ENCODE measurements around the gene ZSCAN31. TPM values are rescaled to one million over a fixed set of nuclear protein-coding genes. Genes with fewer than 3 reads are reported as not detected.

Gene ZSCAN31
- polyA plus RNA-seq, 2 donors, result 5.5 to 9.2 TPM

- WGBS, 2 donors, result 84 to 85% methylated on average over 10 of the region's 10 CpGs
- Histone ChIP-seq H3K9me3 (ENCODE audit: control insufficient read depth in 2 of 2, insufficient read depth in 1 of 2, low read depth in 1 of 2, low read length in 1 of 2) (no peaks in the 10 kb centered on the region), H3K4me1 (ENCODE audit: control insufficient read depth in 2 of 2, insufficient read depth in 2 of 2, low read length in 1 of 2) (peaks cover 5 to 17% of the 10 kb centered on the region in 2 donors), H3K27me3 (ENCODE audit: control insufficient read depth in 1 of 2, insufficient read depth in 2 of 2, low read length in 2 of 2) (no peaks in the 10 kb centered on the region), H3K36me3 (ENCODE audit: control insufficient read depth in 2 of 2, insufficient read depth in 2 of 2, low read length in 1 of 2) (peaks cover 0 to 2% of the 10 kb centered on the region in 2 donors), H3K27ac (ENCODE audit: low read depth in 2 of 2, low read length in 1 of 2) (peak overlapping the region; percentile 83 to 93), H3K4me3 (ENCODE audit: low read depth in 1 of 2, low read length in 2 of 2) (no peak overlapping the region)
Observed at GRCh38 chr6:28354688-28355554, 19.0 kb upstream of the ZSCAN31 start.

- 43 to 59% methylated on average over 11 of the region's 11 CpGs for WGBS, 2 donors
- H3K4me3 ChIP-seq (ENCODE audit: low read depth in 1 of 2, low read length in 2 of 2), result peak overlapping the region; percentile 32 to 33
Observed at GRCh38 chr6:28353981-28354676, 18.2 kb upstream of the ZSCAN31 start.

GRCh38 chr6:28353356-28353755, 17.4 kb upstream of the ZSCAN31 start:
- H3K27me3 ChIP-seq (ENCODE audit: control insufficient read depth in 1 of 2, insufficient read depth in 2 of 2, low read length in 2 of 2), result no peaks in the 10 kb centered on the region
- peaks cover 5 to 17% of the 10 kb centered on the region in 2 donors for H3K4me1 ChIP-seq (ENCODE audit: control insufficient read depth in 2 of 2, insufficient read depth in 2 of 2, low read length in 1 of 2)
- H3K27ac ChIP-seq (ENCODE audit: low read depth in 2 of 2, low read length in 1 of 2), result peak overlapping the region; percentile 83 to 93
- no peaks in the 10 kb centered on the region for H3K9me3 ChIP-seq (ENCODE audit: control insufficient read depth in 2 of 2, insufficient read depth in 1 of 2, low read depth in 1 of 2, low read length in 1 of 2)
- H3K4me3 ChIP-seq (ENCODE audit: low read depth in 1 of 2, low read length in 2 of 2), result peak overlapping the region; percentile 28 to 33
- 63 to 72% methylated on average over 3 of the region's 3 CpGs for WGBS, 2 donors
- H3K36me3 ChIP-seq (ENCODE audit: control insufficient read depth in 2 of 2, insufficient read depth in 2 of 2, low read length in 1 of 2), result no peaks in the 10 kb centered on the region

More at GRCh38 chr6:28353981-28354676, 18.2 kb upstream of the ZSCAN31 start:
- Histone ChIP-seq H3K36me3 (ENCODE audit: control insufficient read depth in 2 of 2, insufficient read depth in 2 of 2, low read length in 1 of 2) (no peaks in the 10 kb centered on the region), H3K27ac (ENCODE audit: low read depth in 2 of 2, low read length in 1 of 2) (peak overlapping the region; percentile 83 to 93), H3K27me3 (ENCODE audit: control insufficient read depth in 1 of 2, insufficient read depth in 2 of 2, low read length in 2 of 2) (no peaks in the 10 kb centered on the region), H3K4me1 (ENCODE audit: control insufficient read depth in 2 of 2, insufficient read depth in 2 of 2, low read length in 1 of 2) (peaks cover 5 to 17% of the 10 kb centered on the region in 2 donors), H3K9me3 (ENCODE audit: control insufficient read depth in 2 of 2, insufficient read depth in 1 of 2, low read depth in 1 of 2, low read length in 1 of 2) (no peaks in the 10 kb centered on the region)

- no peak overlapping the region for H3K27ac ChIP-seq (ENCODE audit: low read depth in 2 of 2, low read length in 1 of 2)
- no peaks in the 10 kb centered on the region for H3K9me3 ChIP-seq (ENCODE audit: control insufficient read depth in 2 of 2, insufficient read depth in 1 of 2, low read depth in 1 of 2, low read length in 1 of 2)
- H3K4me1 ChIP-seq (ENCODE audit: control insufficient read depth in 2 of 2, insufficient read depth in 2 of 2, low read length in 1 of 2), result peaks cover 1 to 13% of the 10 kb centered on the region in 2 donors
- 53 to 68% methylated on average over 2 of the region's 2 CpGs for WGBS, 2 donors
- H3K36me3 ChIP-seq (ENCODE audit: control insufficient read depth in 2 of 2, insufficient read depth in 2 of 2, low read length in 1 of 2), result no peaks in the 10 kb centered on the region
- no peaks in the 10 kb centered on the region for H3K27me3 ChIP-seq (ENCODE audit: control insufficient read depth in 1 of 2, insufficient read depth in 2 of 2, low read length in 2 of 2)
- H3K4me3 ChIP-seq (ENCODE audit: low read depth in 1 of 2, low read length in 2 of 2), result no peak overlapping the region
Observed at GRCh38 chr6:28351493-28351925, 15.6 kb upstream of the ZSCAN31 start.

GRCh38 chr6:28351087-28351486, 15.1 kb upstream of the ZSCAN31 start:
- Histone ChIP-seq H3K27me3 (ENCODE audit: control insufficient read depth in 1 of 2, insufficient read depth in 2 of 2, low read length in 2 of 2) (no peaks in the 10 kb centered on the region), H3K4me1 (ENCODE audit: control insufficient read depth in 2 of 2, insufficient read depth in 2 of 2, low read length in 1 of 2) (peaks cover 0 to 10% of the 10 kb centered on the region in 2 donors), H3K36me3 (ENCODE audit: control insufficient read depth in 2 of 2, insufficient read depth in 2 of 2, low read length in 1 of 2) (no peaks in the 10 kb centered on the region), H3K9me3 (ENCODE audit: control insufficient read depth in 2 of 2, insufficient read depth in 1 of 2, low read depth in 1 of 2, low read length in 1 of 2) (no peaks in the 10 kb centered on the region), H3K27ac (ENCODE audit: low read depth in 2 of 2, low read length in 1 of 2) (peak overlapping the region in 1 of 2 donors; percentile 58), H3K4me3 (ENCODE audit: low read depth in 1 of 2, low read length in 2 of 2) (peak overlapping the region in 1 of 2 donors; percentile 99)
- WGBS, 2 donors, result 54 to 70% methylated on average over 2 of the region's 2 CpGs

- 1% methylated on average over 30 of the region's 30 CpGs for WGBS, 2 donors
- H3K4me3 ChIP-seq (ENCODE audit: low read depth in 1 of 2, low read length in 2 of 2), result peak within 1 kb of the TSS; percentile 71 to 99
- no peaks in the 10 kb centered on the region for H3K27me3 ChIP-seq (ENCODE audit: control insufficient read depth in 1 of 2, insufficient read depth in 2 of 2, low read length in 2 of 2)
- H3K4me1 ChIP-seq (ENCODE audit: control insufficient read depth in 2 of 2, insufficient read depth in 2 of 2, low read length in 1 of 2), result peaks cover 0 to 6% of the 10 kb centered on the region in 2 donors
- no peaks in the 10 kb centered on the region for H3K36me3 ChIP-seq (ENCODE audit: control insufficient read depth in 2 of 2, insufficient read depth in 2 of 2, low read length in 1 of 2)
- no peaks in the 10 kb centered on the region for H3K9me3 ChIP-seq (ENCODE audit: control insufficient read depth in 2 of 2, insufficient read depth in 1 of 2, low read depth in 1 of 2, low read length in 1 of 2)
- H3K27ac ChIP-seq (ENCODE audit: low read depth in 2 of 2, low read length in 1 of 2), result peak within 1 kb of the TSS; percentile 83 to 90
Observed at GRCh38 chr6:28349892-28350737, 14.2 kb upstream of the ZSCAN31 start, which contains the start of gene ZKSCAN3. ZKSCAN3 (plus strand) TSS chr6:28349947; CDS start chr6:28359587, 9,640 bp downstream.

GRCh38 chr6:28349344-28349891, 13.5 kb upstream of the ZSCAN31 start:
- H3K36me3 ChIP-seq (ENCODE audit: control insufficient read depth in 2 of 2, insufficient read depth in 2 of 2, low read length in 1 of 2), result no peaks in the 10 kb centered on the region
- WGBS, 2 donors, result 1 to 2% methylated on average over 9 of the region's 9 CpGs

GRCh38 chr6:28347119-28347518, 11.2 kb upstream of the ZSCAN31 start:
- no peak overlapping the region for H3K27ac ChIP-seq (ENCODE audit: low read depth in 2 of 2, low read length in 1 of 2)
- H3K9me3 ChIP-seq (ENCODE audit: control insufficient read depth in 2 of 2, insufficient read depth in 1 of 2, low read depth in 1 of 2, low read length in 1 of 2), result no peaks in the 10 kb centered on the region
- H3K27me3 ChIP-seq (ENCODE audit: control insufficient read depth in 1 of 2, insufficient read depth in 2 of 2, low read length in 2 of 2), result no peaks in the 10 kb centered on the region
- WGBS, 2 donors, result 24 to 40% methylated on average over 2 of the region's 2 CpGs
- H3K36me3 ChIP-seq (ENCODE audit: control insufficient read depth in 2 of 2, insufficient read depth in 2 of 2, low read length in 1 of 2), result no peaks in the 10 kb centered on the region
- no peak overlapping the region for H3K4me3 ChIP-seq (ENCODE audit: low read depth in 1 of 2, low read length in 2 of 2)
- H3K4me1 ChIP-seq (ENCODE audit: control insufficient read depth in 2 of 2, insufficient read depth in 2 of 2, low read length in 1 of 2), result no peaks in the 10 kb centered on the region

More at GRCh38 chr6:28349344-28349891, 13.5 kb upstream of the ZSCAN31 start:
- H3K9me3 ChIP-seq (ENCODE audit: control insufficient read depth in 2 of 2, insufficient read depth in 1 of 2, low read depth in 1 of 2, low read length in 1 of 2), result no peaks in the 10 kb centered on the region
- H3K27me3 ChIP-seq (ENCODE audit: control insufficient read depth in 1 of 2, insufficient read depth in 2 of 2, low read length in 2 of 2), result no peaks in the 10 kb centered on the region
- H3K27ac ChIP-seq (ENCODE audit: low read depth in 2 of 2, low read length in 1 of 2), result peak overlapping the region; percentile 83 to 90
- H3K4me1 ChIP-seq (ENCODE audit: control insufficient read depth in 2 of 2, insufficient read depth in 2 of 2, low read length in 1 of 2), result no peaks in the 10 kb centered on the region
- H3K4me3 ChIP-seq (ENCODE audit: low read depth in 1 of 2, low read length in 2 of 2), result peak overlapping the region; percentile 71 to 99
